Stimulated activated CD4-positive, alpha-beta T cell treated with anti-CD3 and anti-CD28 coated beads, TNF-alpha, amount 100 ng/mL, for 48 hours (primary cell): Measurements from ENCODE around the gene GABPA.
"Not testable (repeated sequence)": the region's sequence is repeated elsewhere in the genome, so short reads cannot be mapped to it uniquely, and the experiment has no call there.

Experiments
- DNase-seq, 3 donors: peaks; one replicate each; pipeline ENCODE4 v3.0.0-alpha.2; 2020; ENCODE audit warnings: low read depth in 3 of 3

Gene GABPA

GRCh38 chr21:25734904-25735645, at the start of gene GABPA, which contains the start of gene ATP5PF:
Gene GABPA, plus strand, starts transcription at chr21:25734972. Its CDS starts 6,627 bp downstream, at chr21:25741599.
Gene ATP5PF, minus strand, starts transcription at chr21:25734904. Its CDS starts 5,110 bp downstream, at chr21:25729794.
- peak; percentile 92 to 96 (median 93) for DNase-seq

DNA sequence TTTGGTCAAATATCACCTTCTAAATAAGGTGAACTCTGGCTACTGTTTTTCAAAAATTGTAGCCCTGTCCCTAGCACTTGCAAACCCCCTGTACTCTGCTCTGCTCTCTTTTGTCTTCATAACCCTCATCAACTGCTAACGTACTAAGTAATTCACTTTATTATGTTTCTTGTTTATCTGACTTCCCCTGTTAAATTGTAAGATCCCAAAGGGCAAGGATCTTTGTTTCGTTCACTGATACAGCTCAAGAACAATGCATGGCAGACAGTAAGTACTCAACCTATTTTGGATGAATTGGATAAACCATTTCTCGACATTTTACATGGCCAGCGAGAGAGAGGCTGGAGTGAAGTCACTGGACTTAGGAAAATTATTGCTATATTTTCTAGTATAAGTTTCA, 47.0 kb upstream of the GABPA start:
- no peak for DNase-seq

DNA sequence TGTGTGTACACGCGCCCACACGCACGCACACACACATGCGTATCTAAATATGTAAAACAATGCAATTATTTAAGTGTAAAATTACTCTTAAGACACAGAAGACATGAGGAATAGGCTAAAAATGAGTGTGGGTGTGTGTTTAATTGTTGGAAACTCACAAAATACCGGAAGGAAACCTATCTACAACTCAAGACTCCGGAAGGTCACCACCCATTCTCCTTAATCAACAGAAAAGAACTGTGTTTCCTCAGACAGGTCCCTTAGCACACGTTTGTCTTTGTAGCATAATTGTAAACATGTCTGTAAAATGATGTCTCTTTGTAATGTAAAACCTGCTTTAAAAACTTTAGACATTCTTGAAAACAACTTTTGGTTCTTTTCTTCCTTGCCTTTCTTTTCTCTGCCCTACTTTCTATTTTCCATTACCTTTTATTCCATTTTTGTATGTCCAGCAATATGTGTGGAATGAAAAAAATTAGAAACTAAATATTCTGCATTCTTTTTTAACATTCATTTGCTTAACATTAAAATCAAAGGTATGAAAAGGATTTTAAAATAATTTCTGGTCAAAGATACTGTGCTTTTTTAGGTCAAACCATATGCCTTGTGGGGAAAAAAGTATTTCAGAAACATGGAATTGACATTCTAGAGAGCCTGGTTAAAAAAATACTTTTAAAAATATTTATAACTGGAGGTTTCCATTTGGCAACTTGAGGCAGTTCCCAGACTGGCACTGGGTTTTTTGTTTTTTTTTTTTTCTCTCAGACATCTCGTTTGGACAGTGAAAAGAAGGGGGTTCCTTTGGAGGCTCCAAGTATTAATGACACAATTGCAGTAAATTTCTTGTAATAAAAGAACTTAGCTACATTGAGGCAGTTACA, 46.3 kb upstream of the GABPA start:
- DNase-seq, result no peak

- DNase-seq, result no peak
Measured at GRCh38 chr21:25689226-25689625, 45.5 kb upstream of the GABPA start.

GRCh38 chr21:25691976-25692375, 42.8 kb upstream of the GABPA start:
- DNase-seq, result no peak

GRCh38 chr21:25695461-25695860, 39.3 kb upstream of the GABPA start:
- not testable (repeated sequence) for DNase-seq

- no peak for DNase-seq
Measured at GRCh38 chr21:25700741-25701140, 34.0 kb upstream of the GABPA start.

- no peak for DNase-seq
Measured at GRCh38 chr21:25701529-25701928, 33.2 kb upstream of the GABPA start.

DNA sequence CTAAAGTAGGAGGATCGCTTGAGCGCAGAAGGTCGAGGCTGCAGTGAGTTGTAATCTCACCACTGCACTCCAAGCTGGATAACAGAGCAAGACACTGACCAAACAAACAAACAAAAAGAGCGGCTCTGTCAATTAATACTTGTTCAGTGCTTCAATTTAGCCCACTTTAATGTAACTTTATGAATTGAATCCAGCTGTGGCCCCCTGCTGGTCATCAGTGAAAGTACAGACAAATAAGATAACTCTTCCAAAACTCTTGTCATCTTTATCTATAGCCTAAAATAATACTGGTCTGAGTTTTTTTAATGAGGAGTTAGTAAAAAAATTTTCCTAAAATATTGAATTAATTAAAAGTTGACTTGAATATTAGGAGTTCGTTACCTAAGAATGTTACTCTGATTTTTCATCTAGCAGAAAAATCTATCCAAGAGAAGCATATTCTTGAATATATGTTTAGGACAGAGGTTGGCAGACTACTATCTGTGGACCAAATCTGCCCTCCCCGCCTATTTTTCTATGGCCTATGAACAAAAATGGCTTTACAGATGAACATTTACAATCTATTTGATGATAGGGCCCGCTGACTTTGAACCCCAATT, 26.2 kb upstream of the GABPA start:
- DNase-seq, result peak; percentile 4 to 38 (median 26)

DNA sequence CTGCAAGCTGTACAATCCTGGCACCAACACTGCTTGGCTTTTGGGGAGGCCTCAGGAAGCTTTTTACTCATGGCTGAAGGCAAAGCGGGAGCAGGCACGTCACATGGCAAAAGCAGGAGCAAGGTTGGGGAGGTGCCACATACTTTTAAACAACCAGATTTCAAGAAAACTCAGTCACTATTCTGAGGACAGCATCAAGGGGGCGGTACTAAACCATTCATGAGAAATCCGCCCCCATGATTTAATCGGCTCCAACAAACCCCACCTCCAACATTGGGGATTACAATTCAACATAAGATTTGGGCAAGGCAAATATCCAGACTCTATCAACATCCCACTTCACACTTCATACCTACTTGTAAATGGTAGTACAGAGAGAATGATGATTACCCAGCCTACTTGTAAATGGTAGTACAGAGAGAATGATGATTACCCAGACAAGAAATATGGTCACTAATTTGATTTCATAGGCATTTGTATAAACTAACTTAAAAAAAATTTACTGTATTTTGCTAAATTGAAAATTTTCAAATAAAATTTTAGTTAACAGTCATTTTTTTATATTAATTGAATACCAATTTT, 25.0 kb upstream of the GABPA start:
- DNase-seq, result no peak

DNA sequence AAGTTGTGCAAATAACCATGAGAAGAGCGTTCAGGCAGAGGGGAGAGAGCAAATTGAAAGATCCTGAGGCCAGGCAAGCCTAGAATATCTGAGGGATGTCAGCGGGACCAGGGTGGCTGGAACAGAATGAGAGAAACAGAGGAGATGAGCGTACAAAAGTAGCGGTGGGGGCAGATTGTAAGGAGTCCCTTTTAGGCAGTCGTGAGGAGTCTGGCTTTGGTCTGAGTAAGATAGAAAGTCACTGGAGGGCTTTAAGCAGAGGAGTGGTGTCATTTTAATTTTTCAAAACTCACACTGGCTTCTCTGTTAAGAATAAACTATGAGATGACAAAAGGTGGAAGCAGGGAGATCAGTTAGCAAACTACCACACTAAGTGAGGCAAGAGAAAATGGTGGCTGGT, 24.2 kb upstream of the GABPA start:
- DNase-seq, result no peak

- not testable (repeated sequence) for DNase-seq
Measured at GRCh38 chr21:25714066-25714465, 20.7 kb upstream of the GABPA start.

DNA sequence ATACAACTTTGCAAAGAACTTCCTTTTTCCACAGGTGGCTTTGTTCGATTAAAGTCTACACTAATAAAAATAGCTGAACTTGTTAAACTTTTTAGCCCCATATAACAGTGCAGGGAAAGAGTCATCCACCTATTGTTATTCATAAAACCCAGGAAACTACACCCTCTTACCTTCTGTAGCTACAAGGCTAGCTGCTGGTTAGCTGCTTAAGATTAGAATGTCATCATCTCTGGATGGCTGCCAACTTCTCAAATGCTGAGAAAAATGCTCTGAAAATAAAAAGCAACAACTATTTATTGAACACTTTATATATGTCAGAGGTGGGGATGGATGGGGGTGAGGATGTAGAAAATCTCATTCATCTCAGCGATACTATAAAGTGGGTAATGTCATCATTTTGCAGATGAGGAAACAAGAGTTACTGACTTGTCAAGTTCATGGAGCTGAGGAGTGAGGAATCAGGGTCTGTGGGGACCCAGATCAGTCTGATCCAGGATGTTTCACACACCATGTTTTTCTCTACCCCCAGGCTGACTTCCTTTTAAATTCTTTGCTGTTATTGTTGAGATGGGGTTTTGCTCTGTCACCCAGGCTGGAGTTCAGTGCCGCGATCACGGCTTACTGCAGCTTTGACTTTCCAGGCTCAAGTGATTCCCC, 17.2 kb upstream of the GABPA start:
- DNase-seq, result no peak

- no peak for DNase-seq
Measured at GRCh38 chr21:25721987-25722386, 12.8 kb upstream of the GABPA start.

DNA sequence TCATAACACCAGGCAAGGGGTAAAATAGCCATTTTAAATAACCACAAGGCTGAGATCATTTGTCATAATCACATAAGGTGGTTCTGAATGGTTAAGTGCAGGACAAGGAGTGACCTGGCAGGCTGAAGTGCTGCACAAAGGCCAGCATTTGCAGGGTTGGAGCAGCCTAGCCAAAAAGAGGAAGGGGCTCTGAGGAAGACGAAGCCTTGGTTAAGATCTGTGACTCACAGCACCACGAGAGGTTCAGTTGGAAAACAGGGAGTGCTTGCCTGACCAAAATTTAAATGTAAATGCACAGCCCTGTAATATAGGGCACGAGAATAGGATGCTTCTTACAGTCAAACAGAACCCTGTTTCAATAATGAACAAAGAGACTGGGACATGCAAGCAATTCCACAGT, 12.1 kb upstream of the GABPA start:
- DNase-seq, result no peak

DNA sequence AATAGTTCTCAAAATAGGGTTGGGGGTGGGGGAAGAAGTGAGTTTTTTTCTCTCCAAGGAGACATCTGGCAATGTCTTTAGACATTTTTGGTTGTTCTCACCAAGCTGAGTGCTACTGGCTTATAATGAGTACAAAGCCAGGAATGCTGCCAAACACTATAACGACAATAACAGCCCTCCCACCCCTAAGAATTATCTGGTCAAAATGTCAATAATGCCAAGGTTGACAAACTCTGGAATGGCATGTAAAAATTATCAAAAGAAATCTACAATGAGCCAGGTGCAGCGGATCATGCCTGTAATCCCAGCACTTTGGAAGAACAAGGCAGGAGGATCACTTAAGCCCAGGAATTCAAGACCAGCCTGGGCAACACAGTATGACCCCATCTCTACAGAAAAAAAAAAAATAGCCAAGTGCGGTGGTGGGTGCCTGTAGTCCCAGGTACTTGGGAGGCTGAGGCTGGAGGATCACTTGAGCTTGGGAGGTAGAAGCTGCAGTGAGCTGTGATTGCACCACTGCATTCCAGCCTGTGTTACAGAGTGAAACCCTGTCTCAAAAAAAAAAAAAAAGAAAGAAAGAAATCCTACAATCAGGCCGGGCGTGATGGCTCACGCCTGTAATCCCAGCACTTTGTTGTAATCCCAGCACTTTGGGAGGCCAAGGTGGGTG, 2.5 kb upstream of the GABPA start:
- DNase-seq, result no peak

DNA sequence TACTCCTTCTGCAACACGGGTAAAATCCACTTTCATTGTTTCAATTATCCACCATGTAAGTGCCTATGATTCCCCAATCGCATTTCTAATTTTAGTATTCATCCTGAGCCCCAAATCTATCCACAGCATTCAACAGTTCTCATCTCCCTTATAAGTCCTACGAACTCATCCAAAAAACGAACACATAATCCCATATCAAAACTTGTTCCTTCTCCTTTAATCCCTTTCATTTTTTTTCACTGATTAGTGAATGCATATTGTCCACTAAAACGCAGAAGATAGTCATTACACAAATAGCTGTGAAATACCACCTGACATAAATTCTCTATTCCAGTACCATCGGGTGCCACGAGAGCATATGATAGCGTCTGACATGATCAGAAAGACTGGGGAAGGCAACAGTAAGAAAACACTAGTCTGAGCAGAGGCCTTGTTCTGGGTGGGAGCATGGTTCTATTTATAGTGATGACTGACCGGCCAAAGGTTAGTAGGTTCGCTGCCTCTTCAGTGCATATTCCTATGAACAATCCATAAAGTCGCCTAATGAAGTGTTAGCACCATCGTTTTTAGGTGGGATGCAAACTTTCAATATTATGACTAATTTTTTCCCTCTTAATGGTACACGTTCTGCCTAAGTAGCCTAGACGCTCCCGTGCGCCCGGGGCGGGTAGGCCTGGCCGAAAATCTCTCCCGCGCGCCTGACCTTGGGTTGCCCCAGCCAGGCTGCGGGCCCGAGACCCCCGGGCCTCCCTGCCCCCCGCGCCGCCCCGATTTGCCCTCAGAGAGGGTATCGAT, 716 bp upstream of the GABPA start:
- DNase-seq, result peak in 2 of 3 donors; percentile 1 to 3

DNA sequence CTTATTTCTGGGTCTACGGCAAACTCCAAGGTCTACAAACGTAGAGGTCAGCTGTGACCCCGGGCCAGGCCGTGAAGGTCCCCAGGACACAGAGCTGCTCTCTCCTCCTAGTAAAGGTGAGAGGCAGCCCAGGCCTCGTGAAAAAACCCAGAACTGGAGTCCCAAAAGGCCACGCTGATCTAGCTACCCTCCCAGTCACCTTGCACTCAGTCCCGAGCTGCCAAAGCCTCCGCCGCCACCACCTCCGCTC, 193 bp upstream of the GABPA start:
- DNase-seq, result no peak

GRCh38 chr21:25735646-25736597, 1.1 kb downstream of the GABPA start:
- DNase-seq, result peak; percentile 61 to 75 (median 61)
